MM.1S (cell line): ENCODE measurements around the gene LASP1NB.
A peak's percentile ranks its signal among the peaks of the same experiment; 100 is the strongest.
"Not testable (repeated sequence)": the region's sequence is repeated elsewhere in the genome, so short reads cannot be mapped to it uniquely, and the experiment has no call there.

ENCODE experiments used
- DNase-seq: peaks from one replicate; pipeline ENCODE4 v3.0.0-alpha.2; 2015
- H2AFZ ChIP-seq: fragments of 300-600 bp; sonication (generic); 2 replicates; pipeline ENCODE4 v1.6.0; 2016; ENCODE audit warnings: antibody characterized with exemption, low read length
- H3F3A ChIP-seq: fragments of 300-600 bp; sonication (generic); 2 replicates; pipeline ENCODE4 v1.6.1; 2016; ENCODE audit warnings: mild to moderate bottlenecking, antibody characterized with exemption, low read length, moderate library complexity, mixed read lengths; ENCODE audit not compliant: insufficient read depth
- H3K27ac ChIP-seq: fragments of 300-600 bp; sonication (generic); 2 replicates; pipeline ENCODE4 v1.5.1; 2016; ENCODE audit warnings: mild to moderate bottlenecking, low read length
- H3K27me3 ChIP-seq: fragments of 300-600 bp; sonication (generic); replicated peaks from 2 replicates; pipeline ENCODE4 v1.6.0; 2016; ENCODE audit warnings: low read length; ENCODE audit not compliant: insufficient read depth
- H3K36me3 ChIP-seq: fragments of 300-600 bp; sonication (generic); replicated peaks from 2 replicates; pipeline ENCODE4 v1.6.1; 2016; ENCODE audit warnings: mild to moderate bottlenecking, low read length, mixed read lengths; ENCODE audit not compliant: insufficient read depth
- H3K4me1 ChIP-seq: fragments of 300-600 bp; sonication (generic); 2 replicates; pipeline ENCODE4 v1.6.1; 2016; ENCODE audit warnings: low read length, mixed read lengths
- H3K4me2 ChIP-seq: fragments of 300-600 bp; sonication (generic); 2 replicates; pipeline ENCODE4 v1.6.0; 2016; ENCODE audit warnings: low read depth, low read length
- H3K4me3 ChIP-seq: fragments of 300-600 bp; sonication (generic); 2 replicates; pipeline ENCODE4 v1.5.1; 2016; ENCODE audit warnings: low read length, mixed read lengths
- H3K79me2 ChIP-seq: fragments of 300-600 bp; sonication (generic); 2 replicates; pipeline ENCODE4 v1.6.1; 2016; ENCODE audit warnings: mixed run types, low read length, mixed read lengths
- H3K9ac ChIP-seq: fragments of 300-600 bp; sonication (generic); 2 replicates; pipeline ENCODE4 v1.6.1; 2016; ENCODE audit warnings: low read length, mixed read lengths
- H3K9me2 ChIP-seq: fragments of 300-600 bp; sonication (generic); replicated peaks from 2 replicates; pipeline ENCODE4 v1.6.1; 2016; ENCODE audit warnings: mild to moderate bottlenecking, low read length, mixed read lengths; ENCODE audit not compliant: insufficient read depth
- H3K9me3 ChIP-seq: fragments of 300-600 bp; sonication (generic); replicated peaks from 2 replicates; pipeline ENCODE4 v1.6.1; 2016; ENCODE audit warnings: mild to moderate bottlenecking, low read length, mixed read lengths; ENCODE audit not compliant: insufficient read depth
- H4K20me1 ChIP-seq: fragments of 300-600 bp; sonication (generic); 2 replicates; pipeline ENCODE4 v1.6.1; 2016; ENCODE audit warnings: mild to moderate bottlenecking, low read length, moderate library complexity, mixed read lengths; ENCODE audit not compliant: insufficient read depth
- CTCF ChIP-seq: fragments of 300-600 bp; sonication (generic); IDR thresholded peaks from 2 replicates; pipeline ENCODE4 v1.5.1; 2016; ENCODE audit warnings: antibody characterized with exemption, low read length, mixed read lengths
- EZH2 ChIP-seq: fragments of 300-600 bp; sonication (generic); optimal IDR thresholded peaks from 2 replicates; pipeline ENCODE3; 2017; ENCODE audit warnings: low read depth, mild to moderate bottlenecking, antibody characterized with exemption, low read length, mixed read lengths
- EZH2phosphoT487 ChIP-seq: fragments of 300-600 bp; sonication (generic); IDR thresholded peaks from 2 replicates; pipeline ENCODE4 v1.6.1; 2018; ENCODE audit warnings: antibody characterized with exemption, low read length

LASP1NB gene

GRCh38 chr17:38970128-38970527, 44.7 kb downstream of the LASP1NB start:
- Histone ChIP-seq H3K9me2 (no peaks in the 10 kb centered on the region), H3K4me2 (no peak overlapping the region), H3K27me3 (no peaks in the 10 kb centered on the region), H4K20me1 (no peaks in the 10 kb centered on the region), H2AFZ (no peak overlapping the region), H3K9ac (no peak overlapping the region), H3K27ac (no peak overlapping the region), H3K9me3 (no peaks in the 10 kb centered on the region), H3F3A (no peaks in the 10 kb centered on the region), H3K4me1 (no peaks in the 10 kb centered on the region), H3K36me3 (no peaks in the 10 kb centered on the region), H3K4me3 (no peak overlapping the region), H3K79me2 (no peaks in the 10 kb centered on the region)
- no peak for DNase-seq
- TF ChIP-seq CTCF, result no peak
- no peak for TF ChIP-seq EZH2phosphoT487
- TF ChIP-seq EZH2, result no peak

GRCh38 chr17:38970804-38971203, 45.4 kb downstream of the LASP1NB start:
- Histone ChIP-seq H3K9ac (no peak overlapping the region), H3F3A (no peaks in the 10 kb centered on the region), H3K79me2 (no peaks in the 10 kb centered on the region), H3K27me3 (no peaks in the 10 kb centered on the region), H3K4me3 (no peak overlapping the region), H3K4me2 (no peak overlapping the region), H2AFZ (no peak overlapping the region), H3K9me3 (no peaks in the 10 kb centered on the region), H3K4me1 (no peaks in the 10 kb centered on the region), H3K36me3 (no peaks in the 10 kb centered on the region), H3K9me2 (no peaks in the 10 kb centered on the region), H4K20me1 (no peaks in the 10 kb centered on the region), H3K27ac (no peak overlapping the region)
- peak; percentile 14 for DNase-seq
- TF ChIP-seq EZH2 (no peak), CTCF (no peak)

- not testable (repeated sequence) for H3K36me3 ChIP-seq, DNase-seq, H4K20me1 ChIP-seq, H3F3A ChIP-seq, H3K9me3 ChIP-seq, H3K27me3 ChIP-seq, H3K27ac ChIP-seq, H3K9me2 ChIP-seq, H3K4me1 ChIP-seq, H2AFZ ChIP-seq, H3K79me2 ChIP-seq, H3K4me2 ChIP-seq, H3K9ac ChIP-seq, H3K4me3 ChIP-seq
These were observed 50.8 kb downstream of the LASP1NB start for GRCh38 chr17:38976187-38976551.

GRCh38 chr17:38978180-38978579, 52.8 kb downstream of the LASP1NB start:
- Histone ChIP-seq H3K9ac (no peak overlapping the region), H3K27ac (no peak overlapping the region), H3K9me2 (no peaks in the 10 kb centered on the region), H3K79me2 (no peaks in the 10 kb centered on the region), H4K20me1 (no peaks in the 10 kb centered on the region), H3K4me1 (no peaks in the 10 kb centered on the region), H3K4me3 (no peak overlapping the region), H2AFZ (no peak overlapping the region), H3K27me3 (no peaks in the 10 kb centered on the region), H3K4me2 (no peak overlapping the region), H3F3A (no peaks in the 10 kb centered on the region), H3K36me3 (no peaks in the 10 kb centered on the region), H3K9me3 (no peaks in the 10 kb centered on the region)
- DNase-seq, result no peak
- TF ChIP-seq CTCF (no peak), EZH2 (no peak), EZH2phosphoT487 (no peak)
